GM23248 (cell line): ENCODE data around the gene ZNF438.

Experiments used
- EZH2 ChIP-seq: fragments of 200-600 bp; sonication (generic); IDR thresholded peaks from 2 replicates; pipeline ENCODE4 v1.6.1; 2018; ENCODE audit warnings: antibody characterized with exemption, mild to moderate bottlenecking; ENCODE audit not compliant: insufficient read depth, poor library complexity, severe bottlenecking
- EZH2phosphoT487 ChIP-seq: fragments of 200-600 bp; sonication (generic); IDR thresholded peaks from 2 replicates; pipeline ENCODE4 v1.6.1; 2018; ENCODE audit warnings: antibody characterized with exemption, moderate library complexity, mild to moderate bottlenecking, low read depth; ENCODE audit not compliant: insufficient read depth

GRCh38 chr10:30828680-30829079 lies 203.0 kb downstream of the ZNF438 start:
- TF ChIP-seq EZH2phosphoT487 (no peak), EZH2 (no peak)
